Choroid plexus epithelial cell (primary cell): ENCODE results near the gene MED15.

Experiments
- DNase-seq: peaks from one replicate; pipeline ENCODE4 v3.0.0-alpha.2; 2010; ENCODE audit warnings: low read depth
- H3K4me3 ChIP-seq: 2 replicates; pipeline ENCODE4 v1.5.1; 2011; ENCODE audit warnings: low read depth, mild to moderate bottlenecking, control low read depth, low read length, moderate library complexity
- CTCF ChIP-seq: conservative IDR thresholded peaks from 2 replicates; pipeline ENCODE4 v1.5.1; 2011; ENCODE audit warnings: low read depth, mild to moderate bottlenecking, control low read depth, inconsistent platforms, low read length, moderate library complexity

MED15 gene

DNA sequence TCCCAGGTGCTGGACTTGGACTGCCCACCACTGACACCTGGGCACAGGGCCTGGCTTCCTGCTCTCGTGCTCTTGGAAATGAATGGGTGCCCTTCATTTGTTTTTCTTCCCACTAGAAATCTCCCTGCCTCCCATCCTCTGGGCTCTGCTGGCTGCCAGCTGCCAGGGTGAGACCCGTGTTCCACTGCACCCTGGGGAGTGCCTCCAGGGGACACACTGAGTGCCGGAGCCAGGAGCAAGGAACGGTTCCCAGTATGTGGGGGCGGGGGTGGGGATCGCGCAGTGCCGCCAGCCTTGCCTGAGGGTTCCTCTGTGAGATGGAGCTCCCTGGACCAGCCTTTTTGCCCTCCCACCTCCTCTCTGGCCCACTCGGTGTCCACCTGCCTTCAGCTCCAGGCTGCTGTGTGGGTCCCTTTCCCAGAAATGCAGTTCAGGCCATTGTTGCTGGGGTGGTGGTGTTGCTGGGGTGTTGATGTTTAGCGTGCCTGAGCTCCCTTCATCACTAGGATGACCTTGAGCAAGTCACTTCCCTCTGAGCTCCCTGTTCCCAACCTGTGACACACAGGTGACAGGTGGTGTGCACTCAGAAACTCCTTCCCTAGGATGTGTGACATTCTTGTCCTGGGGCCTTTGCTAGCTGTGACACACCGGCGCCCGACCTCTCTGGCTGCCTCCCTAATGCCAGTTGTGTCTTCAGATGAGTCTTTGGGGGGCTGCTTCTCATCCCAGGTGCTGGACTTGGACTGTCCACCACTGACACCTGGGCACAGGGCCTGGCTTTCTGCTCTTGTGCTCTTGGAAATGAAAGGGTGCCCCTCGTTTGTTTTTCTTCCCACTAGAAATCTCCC, 72.1 kb downstream of the MED15 start:
- H3K4me3 ChIP-seq, result no peak overlapping the region
- TF ChIP-seq CTCF, result no peak
- no peak for DNase-seq

- DNase-seq, result no peak
- H3K4me3 ChIP-seq, result no peak overlapping the region
- no peak for TF ChIP-seq CTCF
Measured at GRCh38 chr22:20580179-20580578, 72.8 kb downstream of the MED15 start.

GRCh38 chr22:20580611-20581502, 73.4 kb downstream of the MED15 start:
- no peak for TF ChIP-seq CTCF
- no peak overlapping the region for H3K4me3 ChIP-seq
- DNase-seq, result no peak

DNA sequence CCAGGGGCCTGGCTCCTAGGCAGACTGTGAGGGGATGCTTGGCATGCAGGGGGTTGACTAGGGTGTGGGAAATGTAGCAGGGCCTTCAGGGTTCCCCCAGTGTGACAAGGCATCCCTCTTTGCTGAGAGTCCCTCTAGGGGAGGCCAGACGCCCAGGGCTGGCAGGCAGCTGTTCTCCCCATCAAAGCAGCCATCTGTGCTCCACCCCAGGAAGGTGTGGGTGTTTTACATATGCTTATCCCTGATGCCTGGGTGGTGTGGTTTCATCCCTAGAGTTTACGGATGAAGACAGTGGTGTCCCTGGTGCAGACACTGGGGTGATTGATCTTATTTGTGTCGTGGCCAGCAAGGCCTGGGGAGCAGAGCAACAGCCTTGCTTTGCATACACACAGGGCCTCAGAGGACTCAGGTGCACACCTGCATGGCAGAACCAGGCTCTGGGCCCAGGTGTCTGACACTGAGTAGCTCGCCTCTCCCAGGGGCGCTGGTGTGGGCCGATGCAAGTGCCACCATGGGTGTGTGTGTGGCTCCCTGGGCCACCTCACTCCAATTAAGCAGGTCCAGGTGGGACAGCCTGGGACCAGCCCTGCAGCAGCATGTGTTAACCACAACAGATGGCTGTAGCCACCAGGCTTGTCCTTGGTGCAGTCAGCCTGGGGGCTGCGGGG, 74.2 kb downstream of the MED15 start:
- DNase-seq, result no peak
- H3K4me3 ChIP-seq, result no peak overlapping the region
- TF ChIP-seq CTCF, result no peak

DNA sequence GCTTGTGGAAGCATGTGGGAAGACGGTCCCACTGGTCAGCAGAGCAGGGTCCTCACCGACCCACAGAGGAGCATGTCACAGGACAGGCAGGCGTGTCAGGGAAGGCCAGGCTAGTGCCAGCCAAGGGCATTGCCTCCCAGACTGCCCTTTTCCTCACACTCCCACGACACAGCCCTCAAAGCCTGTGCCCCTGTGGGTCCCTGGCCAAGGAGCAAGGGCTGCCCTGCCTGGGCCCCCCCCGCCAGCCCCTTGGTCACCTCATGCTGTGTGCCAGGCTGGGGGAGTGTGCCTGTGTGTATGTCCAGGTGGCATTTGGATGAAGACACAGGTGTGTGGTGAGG, 74.7 kb downstream of the MED15 start:
- DNase-seq, result no peak
- no peak overlapping the region for H3K4me3 ChIP-seq
- no peak for TF ChIP-seq CTCF

- no peak overlapping the region for H3K4me3 ChIP-seq
- no peak for DNase-seq
- TF ChIP-seq CTCF, result no peak
Measured at GRCh38 chr22:20582520-20583361, 75.3 kb downstream of the MED15 start.
